ENCODE measurements around the gene DNPH1. TPM values are rescaled to one million over a fixed set of nuclear protein-coding genes. Genes with fewer than 3 reads are reported as not detected.
A peak's percentile ranks its signal among the peaks of the same experiment; 100 is the strongest.

DNPH1 gene
- total RNA-seq, 1 donor, result 21.6 TPM

DNA sequence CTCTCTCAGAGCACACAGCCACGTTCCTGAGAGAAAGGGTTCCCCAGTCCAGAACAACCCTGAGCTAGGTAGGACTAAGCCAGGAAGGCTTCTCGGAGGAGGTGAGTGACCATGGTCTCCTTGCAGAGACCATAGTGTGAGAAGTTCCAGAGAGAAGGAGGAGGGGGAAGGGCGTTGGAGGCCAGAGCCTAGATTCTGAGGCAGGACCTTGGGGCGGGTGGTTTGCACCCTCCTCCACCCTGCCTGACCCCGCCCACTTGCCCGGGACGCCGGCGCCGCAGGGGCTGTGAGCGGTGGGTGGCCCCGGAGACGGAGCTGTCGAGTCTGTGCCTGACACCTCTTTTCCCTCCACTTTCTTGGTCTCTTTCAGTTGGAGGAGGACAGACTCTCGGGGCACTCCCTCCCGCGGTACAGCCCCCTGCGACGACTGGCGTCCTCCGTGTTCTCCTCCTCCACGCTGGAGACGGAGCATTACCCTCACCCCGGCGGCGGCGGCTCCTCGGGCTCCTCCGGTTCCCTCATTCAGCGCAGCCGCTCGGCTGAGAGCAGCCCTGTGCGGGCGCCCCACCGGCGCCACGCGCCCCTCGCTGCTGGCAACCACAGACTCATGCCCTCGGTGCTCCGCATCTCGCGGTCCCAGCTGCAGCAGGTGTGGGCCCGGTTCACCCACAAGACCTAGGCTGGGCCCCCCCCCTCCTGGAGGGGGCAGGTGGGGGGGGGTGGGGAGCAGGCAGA, 40.2 kb upstream of the DNPH1 start:
- peak overlapping the region; percentile 44 for H3K4me3 ChIP-seq (ENCODE audit: low read depth, low read length)
- no peak for DNase-seq (ENCODE audit: low read depth)
- TF ChIP-seq, protein P1, sequence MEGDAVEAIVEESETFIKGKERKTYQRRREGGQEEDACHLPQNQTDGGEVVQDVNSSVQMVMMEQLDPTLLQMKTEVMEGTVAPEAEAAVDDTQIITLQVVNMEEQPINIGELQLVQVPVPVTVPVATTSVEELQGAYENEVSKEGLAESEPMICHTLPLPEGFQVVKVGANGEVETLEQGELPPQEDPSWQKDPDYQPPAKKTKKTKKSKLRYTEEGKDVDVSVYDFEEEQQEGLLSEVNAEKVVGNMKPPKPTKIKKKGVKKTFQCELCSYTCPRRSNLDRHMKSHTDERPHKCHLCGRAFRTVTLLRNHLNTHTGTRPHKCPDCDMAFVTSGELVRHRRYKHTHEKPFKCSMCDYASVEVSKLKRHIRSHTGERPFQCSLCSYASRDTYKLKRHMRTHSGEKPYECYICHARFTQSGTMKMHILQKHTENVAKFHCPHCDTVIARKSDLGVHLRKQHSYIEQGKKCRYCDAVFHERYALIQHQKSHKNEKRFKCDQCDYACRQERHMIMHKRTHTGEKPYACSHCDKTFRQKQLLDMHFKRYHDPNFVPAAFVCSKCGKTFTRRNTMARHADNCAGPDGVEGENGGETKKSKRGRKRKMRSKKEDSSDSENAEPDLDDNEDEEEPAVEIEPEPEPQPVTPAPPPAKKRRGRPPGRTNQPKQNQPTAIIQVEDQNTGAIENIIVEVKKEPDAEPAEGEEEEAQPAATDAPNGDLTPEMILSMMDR (IDR thresholded peaks at IDR 0.05; ENCODE audit: insufficient read depth, low read depth, low read length), result no peak

DNA sequence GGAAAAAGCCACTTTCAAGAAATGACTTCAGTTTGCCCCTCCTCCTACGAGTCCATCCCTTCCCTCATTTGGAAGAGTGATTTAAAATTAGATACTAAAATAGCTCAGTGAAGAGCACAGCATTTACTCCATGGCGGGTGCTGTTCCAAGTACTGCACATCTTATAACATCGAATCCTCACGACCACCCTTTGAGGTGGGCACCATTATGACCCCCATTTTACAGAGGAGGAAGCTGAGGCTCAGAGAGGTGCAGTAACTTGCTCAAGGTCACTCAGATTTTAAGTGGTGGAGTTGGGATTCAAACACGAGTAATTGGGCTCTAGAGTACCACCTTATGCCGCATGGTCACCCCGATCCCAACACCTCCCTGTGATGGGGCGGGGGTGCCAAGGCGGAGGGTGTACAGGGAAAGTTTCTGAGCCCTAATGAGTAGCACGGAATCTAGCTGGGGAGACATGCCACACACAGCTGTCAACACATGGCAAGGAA, 39.5 kb upstream of the DNPH1 start:
- no peak for DNase-seq (ENCODE audit: low read depth)
- H3K4me3 ChIP-seq (ENCODE audit: low read depth, low read length), result no peak overlapping the region
- TF ChIP-seq, protein P1 (IDR thresholded peaks at IDR 0.05; ENCODE audit: insufficient read depth, low read depth, low read length), result no peak

DNA sequence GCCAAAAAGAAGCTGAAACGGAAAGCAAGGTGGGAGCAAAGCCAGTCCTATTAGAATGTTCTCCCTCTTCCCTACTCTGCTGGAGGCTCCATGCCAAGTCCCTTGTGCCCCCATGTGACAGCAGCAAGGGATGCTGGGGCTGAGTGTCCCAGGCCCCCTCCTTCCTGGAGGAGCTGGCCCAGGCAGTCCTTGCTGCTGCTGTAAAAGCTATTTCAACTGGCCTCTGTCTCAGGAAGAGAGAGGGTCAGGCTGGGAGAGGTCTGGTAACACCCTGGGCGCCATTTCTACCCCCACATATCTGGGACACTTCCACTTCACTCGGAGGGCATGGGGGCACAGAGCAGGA, 39.0 kb upstream of the DNPH1 start:
- TF ChIP-seq, protein P1 (IDR thresholded peaks at IDR 0.05; ENCODE audit: insufficient read depth, low read depth, low read length), result no peak
- no peak overlapping the region for H3K4me3 ChIP-seq (ENCODE audit: low read depth, low read length)
- DNase-seq (ENCODE audit: low read depth), result no peak

DNA sequence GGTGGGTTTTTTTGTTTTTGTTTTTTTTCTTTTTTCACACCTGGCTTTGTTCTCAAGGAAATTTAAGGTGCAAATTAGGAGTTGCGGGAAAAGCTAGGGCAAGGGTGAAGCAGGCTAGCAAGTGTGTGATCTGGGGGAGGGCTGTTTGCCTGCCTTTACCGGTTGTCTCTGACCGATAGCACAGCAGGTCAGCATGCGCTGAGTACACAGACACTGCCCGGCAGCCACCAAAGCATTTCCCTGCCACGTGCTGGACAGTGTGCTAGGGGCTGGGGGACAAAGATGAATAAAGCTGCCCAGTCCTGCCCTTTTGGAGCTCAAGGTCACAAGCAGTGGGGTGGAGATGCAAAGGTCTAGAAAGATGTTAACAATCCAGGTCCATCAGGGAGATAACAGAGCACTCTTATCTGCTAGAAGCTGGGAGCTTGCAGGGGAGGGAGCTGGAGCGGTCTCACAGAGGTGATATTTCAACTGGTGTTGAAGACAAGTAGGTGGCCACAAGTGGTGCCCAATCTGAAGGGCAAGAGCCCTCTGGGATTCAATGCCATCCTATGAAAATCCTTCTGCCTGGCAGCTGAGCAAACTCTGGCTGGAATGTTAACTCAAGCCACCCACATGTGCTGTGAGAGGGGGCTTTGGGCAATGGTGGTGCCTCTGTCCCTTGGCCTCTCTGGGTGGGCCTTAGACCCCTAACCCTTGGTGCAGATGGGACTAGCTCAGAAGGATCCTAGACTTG, 38.5 kb upstream of the DNPH1 start:
- H3K4me3 ChIP-seq (ENCODE audit: low read depth, low read length), result no peak overlapping the region
- no peak for DNase-seq (ENCODE audit: low read depth)
- TF ChIP-seq, protein P1 (IDR thresholded peaks at IDR 0.05; ENCODE audit: insufficient read depth, low read depth, low read length), result no peak

DNA sequence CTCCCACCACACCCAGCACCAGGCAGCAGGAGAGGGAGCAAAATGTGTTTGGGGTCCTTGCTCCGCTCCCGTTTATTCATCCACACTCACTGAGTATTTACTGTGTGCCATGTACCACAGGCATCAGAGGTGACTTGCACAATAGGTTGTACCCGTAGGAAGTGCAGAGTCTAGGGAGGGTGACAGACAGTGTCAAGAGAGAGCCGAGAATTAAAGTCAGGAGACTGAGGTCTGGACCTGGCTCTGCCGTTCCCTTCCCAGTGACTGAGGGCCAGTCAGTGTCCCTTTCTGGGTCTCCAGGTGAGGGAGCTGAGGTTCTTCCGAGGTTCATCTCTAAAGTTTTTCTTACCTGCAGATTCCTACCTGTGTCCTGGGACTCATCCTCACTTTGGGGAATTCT, 36.3 kb upstream of the DNPH1 start:
- no peak for DNase-seq (ENCODE audit: low read depth)
- H3K4me3 ChIP-seq (ENCODE audit: low read depth, low read length), result no peak overlapping the region
- TF ChIP-seq, protein P1 (IDR thresholded peaks at IDR 0.05; ENCODE audit: insufficient read depth, low read depth, low read length), result no peak

DNA sequence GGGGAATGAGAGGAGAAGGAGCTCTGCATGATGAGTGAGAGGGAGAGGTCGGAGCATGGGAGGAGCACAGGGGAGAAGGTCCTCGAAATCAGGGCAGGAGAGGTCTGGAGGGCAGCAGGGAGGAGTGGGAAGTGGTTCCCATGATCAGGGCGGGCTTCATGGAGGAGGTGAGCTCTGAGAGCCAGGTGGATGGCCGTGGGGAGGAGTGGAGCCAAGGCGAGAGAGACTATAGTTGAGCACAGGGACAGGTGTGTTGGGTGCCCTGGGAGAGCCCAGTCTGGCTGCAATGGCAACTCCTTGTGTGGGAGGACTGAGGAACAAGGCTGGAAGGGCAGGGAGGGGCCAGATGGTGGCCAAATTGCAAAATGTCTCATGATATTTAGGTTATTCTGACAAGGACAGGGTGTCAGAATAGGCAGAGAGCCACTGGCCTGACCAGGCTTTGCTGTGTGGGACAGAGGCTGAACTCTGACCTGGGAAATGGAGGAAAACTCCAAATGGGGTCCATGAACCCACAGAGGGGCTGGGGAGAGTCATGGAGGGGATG, 35.4 kb upstream of the DNPH1 start:
- TF ChIP-seq, protein P1 (IDR thresholded peaks at IDR 0.05; ENCODE audit: insufficient read depth, low read depth, low read length), result no peak
- DNase-seq (ENCODE audit: low read depth), result no peak
- no peak overlapping the region for H3K4me3 ChIP-seq (ENCODE audit: low read depth, low read length)
